PC-9 (cell line): ENCODE results near the gene GATAD2B. TPM values are rescaled to one million over a fixed set of nuclear protein-coding genes. Genes with fewer than 3 reads are reported as not detected.

ENCODE experiments used
- BruUV-seq: library from RNA; stranded (reverse); fragments of 400-500 nt; replicated peaks from 2 replicates; lab custom pipeline; 2021; lab: Mats Ljungman, UMichigan
- CTCF ChIA-PET: fragments of 300-600 bp; sonication (Branson Sonifier 250); formaldehyde crosslinking; loops from one replicate; lab custom pipeline; 2022; ENCODE audit warnings: antibody characterized with exemption; lab: Charles Lee
- POLR2A ChIA-PET: fragments of 300-600 bp; sonication (Branson Sonifier 250); formaldehyde crosslinking; loops from one replicate; lab custom pipeline; 2022; ENCODE audit warnings: antibody characterized with exemption; ENCODE audit not compliant: unreplicated experiment; lab: Charles Lee
- DNase-seq, 2 experiments: peaks; one replicate each; pipeline versions ENCODE4 v3.0.0 to v3.0.0-alpha.2; 2015 to 2022; ENCODE audit warnings: mixed read lengths in 1 of 2
- H2AFZ ChIP-seq: fragments of 200-600 bp; sonication (generic); 2 replicates; pipeline ENCODE4 v1.8.1; 2017; ENCODE audit warnings: antibody characterized with exemption
- H3F3A ChIP-seq: fragments of 200-600 bp; sonication (generic); 2 replicates; pipeline ENCODE4 v1.8.1; 2017; ENCODE audit warnings: antibody characterized with exemption, mild to moderate bottlenecking, low read depth; ENCODE audit not compliant: insufficient read depth
- H3K27ac ChIP-seq: fragments of 200-600 bp; sonication (generic); 2 replicates; pipeline ENCODE4 v1.6.1; 2016; ENCODE audit warnings: mixed run types
- H3K27me3 ChIP-seq: fragments of 200-600 bp; sonication (generic); 2 replicates; pipeline ENCODE4 v1.6.1; 2016; ENCODE audit warnings: low read depth, mixed run types; ENCODE audit not compliant: insufficient read depth
- H3K36me3 ChIP-seq: fragments of 200-600 bp; sonication (generic); 2 replicates; pipeline ENCODE4 v1.6.1; 2016; ENCODE audit warnings: low read depth, mixed run types
- H3K4me1 ChIP-seq: fragments of 200-600 bp; sonication (generic); replicated peaks from 2 replicates; pipeline ENCODE4 v1.6.1; 2016; ENCODE audit warnings: mixed run types; ENCODE audit not compliant: insufficient read depth
- H3K4me2 ChIP-seq: fragments of 200-600 bp; sonication (generic); 2 replicates; pipeline ENCODE4 v1.6.1; 2017; ENCODE audit warnings: mixed run types
- H3K4me3 ChIP-seq: fragments of 200-600 bp; sonication (generic); 2 replicates; pipeline ENCODE4 v1.6.1; 2016; ENCODE audit warnings: mixed run types
- H3K79me2 ChIP-seq: fragments of 200-600 bp; sonication (generic); 2 replicates; pipeline ENCODE4 v1.6.1; 2017; ENCODE audit warnings: low read depth, mixed run types
- H3K9me2 ChIP-seq: fragments of 200-600 bp; sonication (generic); 2 replicates; pipeline ENCODE4 v1.8.1; 2017; ENCODE audit warnings: mild to moderate bottlenecking; ENCODE audit not compliant: insufficient read depth
- H3K9me3 ChIP-seq: fragments of 200-600 bp; sonication (generic); 2 replicates; pipeline ENCODE4 v1.8.1; 2016; ENCODE audit warnings: low read depth; ENCODE audit not compliant: insufficient read depth
- H4K20me1 ChIP-seq: fragments of 200-600 bp; sonication (generic); 2 replicates; pipeline ENCODE4 v1.8.1; 2017; ENCODE audit not compliant: insufficient read depth
- CTCF ChIP-seq: fragments of 200-600 bp; sonication (generic); conservative IDR thresholded peaks from 2 replicates; pipeline ENCODE4 v1.6.1; 2017; ENCODE audit warnings: mixed run types, antibody characterized with exemption, mild to moderate bottlenecking, moderate library complexity
- EZH2 ChIP-seq: fragments of 200-600 bp; sonication (generic); IDR thresholded peaks from 2 replicates; pipeline ENCODE4 v1.8.0; 2017; ENCODE audit warnings: antibody characterized with exemption, low read depth
- intact Hi-C: fragments of 100-400 bp; cut with micrococcal nuclease; formaldehyde crosslinking; loops from one replicate; pipeline ENCODE4 v1.10.0; 2022; ENCODE audit not compliant: unreplicated experiment
- total RNA-seq: library from RNA; stranded (reverse); gene quantifications from 2 replicates; pipeline ENCODE4 v1.2.3, GENCODE V29; 2021

The GATAD2B gene
- total RNA-seq, 1 experiment from 2014 or later = 56.1 TPM

GRCh38 chr1:153957744-153958110 is 35.0 kb upstream of the GATAD2B start:
- Histone ChIP-seq H3K27me3 (no peaks in the 10 kb centered on the region), H3K9me3 (no peaks in the 10 kb centered on the region), H3K9me2 (no peaks in the 10 kb centered on the region), H4K20me1 (peaks cover 28% of the 10 kb centered on the region), H3K4me1 (peaks cover 29% of the 10 kb centered on the region), H3K36me3 (peaks cover 4% of the 10 kb centered on the region; the same call in 1 of the 2 replicates), H2AFZ (peak overlapping the region; percentile 84), H3F3A (peaks cover 32% of the 10 kb centered on the region), H3K4me3 (peak overlapping the region; percentile 67), H3K4me2 (peak overlapping the region; percentile 87), H3K79me2 (peaks cover 71% of the 10 kb centered on the region), H3K27ac (peak overlapping the region; percentile 28; the same call in 1 of the 2 replicates)
- no peak for DNase-seq
- intact Hi-C loops = loop anchor here (1.0 kb wide), 1 partner anchor 34 kb away; no protein-coding TSS in a partner anchor
- TF ChIP-seq EZH2 (no peak), CTCF (no peak)
- CTCF ChIA-PET = interaction anchor here (1.7 kb wide), 1 partner anchor 11 kb away, joined by 4 read pairs; the partner anchor contains the start of gene DENND4B
- BruUV-seq = no TSS peak
- POLR2A ChIA-PET = interaction anchor here (0.7 kb wide), 1 partner anchor 314 kb away, joined by 3 read pairs; no protein-coding TSS in a partner anchor

- BruUV-seq = no TSS peak
- CTCF ChIA-PET = interaction anchor here (1.7 kb wide), 1 partner anchor 10 kb away, joined by 4 read pairs; the partner anchor contains the start of gene DENND4B
- H3K4me1 ChIP-seq = peaks cover 25% of the 10 kb centered on the region
- H4K20me1 ChIP-seq = peaks cover 28% of the 10 kb centered on the region
- H3F3A ChIP-seq = peaks cover 28% of the 10 kb centered on the region
- H3K36me3 ChIP-seq = peaks cover 4% of the 10 kb centered on the region; the same call in 1 of the 2 replicates
- DNase-seq = no peak
- no peak for TF ChIP-seq CTCF
- TF ChIP-seq EZH2 = no peak
- H3K9me3 ChIP-seq = no peaks in the 10 kb centered on the region
- H3K79me2 ChIP-seq = peaks cover 65% of the 10 kb centered on the region
- no peaks in the 10 kb centered on the region for H3K9me2 ChIP-seq
- no peaks in the 10 kb centered on the region for H3K27me3 ChIP-seq
- POLR2A ChIA-PET = interaction anchor here (0.6 kb wide), 1 partner anchor 10 kb away, joined by 3 read pairs; the partner anchor contains the start of gene CREB3L4
- H3K4me2 ChIP-seq = peak overlapping the region; percentile 87
- peak overlapping the region; percentile 28; the same call in 1 of the 2 replicates for H3K27ac ChIP-seq
- intact Hi-C loops = no loop called here
- H3K4me3 ChIP-seq = peak overlapping the region; percentile 67
- peak overlapping the region; percentile 84 for H2AFZ ChIP-seq
Observed at GRCh38 chr1:153956997-153957715, 34.4 kb upstream of the GATAD2B start.

- no peak overlapping the region for H3K4me3 ChIP-seq
- no peak overlapping the region for H3K4me2 ChIP-seq
- H3K27ac ChIP-seq = no peak overlapping the region
- no TSS peak for BruUV-seq
- H4K20me1 ChIP-seq = peaks cover 28% of the 10 kb centered on the region
- no peak for DNase-seq
- no peaks in the 10 kb centered on the region for H3K9me3 ChIP-seq
- ChIA-PET POLR2A (interaction anchor here (0.6 kb wide), 1 partner anchor 63 kb away, joined by 3 read pairs; no protein-coding TSS in a partner anchor), CTCF (no interaction called here)
- H3K9me2 ChIP-seq = no peaks in the 10 kb centered on the region
- no peaks in the 10 kb centered on the region for H3K27me3 ChIP-seq
- H2AFZ ChIP-seq = no peak overlapping the region
- peaks cover 45% of the 10 kb centered on the region for H3K79me2 ChIP-seq
- H3F3A ChIP-seq = peaks cover 12% of the 10 kb centered on the region; the same call in 1 of the 2 replicates
- peaks cover 9% of the 10 kb centered on the region for H3K36me3 ChIP-seq
- TF ChIP-seq EZH2 = no peak
- no peak for TF ChIP-seq CTCF
- H3K4me1 ChIP-seq = peaks cover 13% of the 10 kb centered on the region
- intact Hi-C loops = no loop called here
Observed at GRCh38 chr1:153954826-153955225, 32.1 kb upstream of the GATAD2B start.
